DMS53 treated with DMSO at 0.1 percent for 48 hours (cell line): ENCODE results near the gene NCK2.

Experiments used
- DNase-seq: peaks from one replicate; lab custom pipeline; 2025; ENCODE audit not compliant: unreplicated experiment; lab: John Stamatoyannopoulos, UW

NCK2 gene

GRCh38 chr2:105774781-105775337, 30.1 kb downstream of the NCK2 start:
- no peak for DNase-seq

DNA sequence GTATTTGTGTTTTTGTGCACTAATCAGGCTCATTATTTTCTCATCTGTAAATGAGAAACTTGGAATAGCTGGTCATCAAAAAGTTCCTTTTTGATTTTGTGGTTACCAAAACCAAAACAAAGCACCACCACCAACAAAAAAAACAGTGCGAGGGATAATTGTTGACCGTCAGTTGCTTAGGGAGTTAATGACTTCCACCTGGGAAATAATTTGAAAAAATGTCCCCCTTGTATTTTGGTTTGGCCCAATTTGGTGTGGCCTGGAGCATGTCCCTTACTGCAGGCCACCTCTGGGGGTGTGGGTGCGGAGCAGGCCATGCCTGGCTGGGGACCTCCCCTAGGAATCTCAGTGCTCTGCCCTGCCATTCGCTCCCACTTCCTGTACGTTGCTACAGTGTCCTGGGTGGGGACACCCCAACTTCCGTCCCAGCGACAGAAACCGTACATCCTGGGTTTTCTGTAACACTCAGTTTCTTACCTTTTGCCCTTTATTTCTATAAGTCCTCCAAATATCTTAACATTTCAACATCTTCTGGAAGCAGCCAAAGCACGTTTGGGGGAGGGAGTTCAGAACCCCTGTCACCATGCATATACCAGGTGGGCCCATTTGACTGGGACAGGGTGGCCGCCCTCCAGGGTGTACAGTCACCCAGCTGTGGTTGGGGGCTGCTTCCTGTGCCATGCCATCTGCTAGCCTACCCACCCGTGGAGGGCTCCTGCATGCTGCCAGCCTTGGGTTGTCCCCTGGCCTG, 31.3 kb downstream of the NCK2 start:
- DNase-seq, result no peak

GRCh38 chr2:105776560-105776928, 31.8 kb downstream of the NCK2 start:
- DNase-seq, result no peak

GRCh38 chr2:105777031-105777482, 32.3 kb downstream of the NCK2 start:
- DNase-seq, result no peak

GRCh38 chr2:105777506-105778055, 32.9 kb downstream of the NCK2 start:
- no peak for DNase-seq

DNA sequence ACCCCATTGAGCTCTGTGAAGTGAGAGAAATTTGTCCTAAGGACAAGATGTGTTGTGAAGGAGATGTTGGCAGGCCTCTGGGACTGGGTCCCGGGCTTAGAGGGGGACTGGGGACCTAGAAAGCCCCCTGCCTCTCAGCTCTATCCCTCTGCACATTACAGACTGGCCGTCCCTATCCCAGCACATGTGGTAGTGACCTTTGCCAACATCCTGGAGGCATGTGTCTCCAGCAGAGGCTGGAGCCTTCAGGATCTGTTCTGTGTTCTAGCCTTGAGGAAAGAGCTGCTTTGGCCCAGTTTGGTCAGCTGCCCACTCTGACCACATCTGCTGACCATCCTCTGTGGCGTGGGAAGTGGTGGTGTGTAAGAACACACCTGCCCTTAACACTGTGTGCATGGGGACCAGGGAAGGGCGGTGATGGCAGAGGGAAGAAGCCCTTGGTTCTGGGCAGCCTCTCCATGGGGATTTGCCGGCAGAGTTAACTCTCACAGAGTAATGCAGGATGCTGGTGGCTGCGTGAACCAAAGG, 33.4 kb downstream of the NCK2 start:
- DNase-seq, result no peak

- DNase-seq, result no peak
These were observed 34.7 kb downstream of the NCK2 start for GRCh38 chr2:105779394-105779793.

DNA sequence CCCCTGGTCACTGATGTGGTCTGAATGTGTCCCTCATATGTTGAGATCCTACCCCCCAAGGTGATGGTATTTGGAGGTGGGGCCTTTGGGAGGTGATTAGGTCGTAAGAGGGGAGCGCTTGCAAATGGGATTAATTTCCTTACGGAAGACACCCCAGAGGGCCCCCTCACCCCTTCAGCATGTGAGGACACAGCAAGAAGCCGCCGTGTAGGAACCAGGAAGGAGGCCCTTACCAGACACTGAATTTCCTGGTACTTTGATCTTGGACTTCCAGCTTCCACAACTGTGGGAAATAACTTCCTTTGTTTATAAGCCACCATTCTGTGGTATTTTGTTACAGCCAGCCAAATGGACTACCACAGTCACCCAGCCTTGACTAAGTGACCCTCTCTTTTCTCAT, 35.9 kb downstream of the NCK2 start:
- DNase-seq, result no peak

- DNase-seq, result no peak
These were observed 36.7 kb downstream of the NCK2 start for GRCh38 chr2:105781274-105781978.

DNA sequence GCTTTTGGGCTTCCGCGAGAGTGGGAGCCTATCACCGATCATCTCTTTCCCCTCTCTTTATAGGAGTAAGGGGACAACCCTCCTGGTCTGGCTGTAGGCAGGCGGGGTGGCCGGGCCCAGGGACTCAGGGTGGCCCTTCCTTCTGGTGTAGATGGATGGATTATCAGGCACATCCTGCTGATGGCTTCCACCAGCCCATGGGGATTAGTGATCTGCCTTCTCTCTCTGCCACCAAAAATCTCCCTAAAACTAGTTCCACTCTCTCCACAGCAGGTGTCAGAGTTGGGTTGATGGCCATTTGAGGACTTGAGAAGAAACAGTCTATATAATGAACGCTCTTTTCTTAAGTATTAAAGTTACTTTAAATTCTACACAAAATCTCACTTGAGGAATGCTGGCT, 37.4 kb downstream of the NCK2 start:
- DNase-seq, result no peak

- no peak for DNase-seq
These were observed 37.9 kb downstream of the NCK2 start for GRCh38 chr2:105782646-105783045.

- no peak for DNase-seq
These were observed 38.5 kb downstream of the NCK2 start for GRCh38 chr2:105783151-105783738.

DNA sequence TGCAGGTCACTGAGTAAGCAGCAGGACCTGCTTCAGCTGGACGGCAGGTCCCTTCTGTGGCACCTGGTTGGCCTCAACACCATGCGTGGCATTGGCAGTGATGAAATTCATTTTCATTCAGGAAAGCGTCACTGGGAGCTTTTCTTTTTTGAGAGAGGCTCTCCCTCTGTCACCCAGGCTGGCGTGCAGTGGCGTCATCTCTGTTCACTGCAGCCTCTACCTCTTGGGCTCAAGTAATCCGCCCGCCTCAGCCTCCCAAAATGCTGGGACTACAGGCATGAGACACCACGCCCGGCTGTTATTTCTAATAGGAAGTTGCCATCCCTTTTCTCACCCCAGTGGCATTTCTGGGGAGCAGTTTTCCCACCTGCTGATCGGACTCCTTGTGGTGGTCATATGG, 39.3 kb downstream of the NCK2 start:
- no peak for DNase-seq

- no peak for DNase-seq
These were observed 39.9 kb downstream of the NCK2 start for GRCh38 chr2:105784589-105784988.

GRCh38 chr2:105785095-105785847, 40.6 kb downstream of the NCK2 start:
- DNase-seq, result no peak

- no peak for DNase-seq
These were observed 41.8 kb downstream of the NCK2 start for GRCh38 chr2:105786231-105787230.

- no peak for DNase-seq
These were observed 42.9 kb downstream of the NCK2 start for GRCh38 chr2:105787376-105788318.

GRCh38 chr2:105788670-105789290, 44.1 kb downstream of the NCK2 start:
- DNase-seq, result no peak
